Measurements from ENCODE around the gene DNAH1.

The DNAH1 gene

DNA sequence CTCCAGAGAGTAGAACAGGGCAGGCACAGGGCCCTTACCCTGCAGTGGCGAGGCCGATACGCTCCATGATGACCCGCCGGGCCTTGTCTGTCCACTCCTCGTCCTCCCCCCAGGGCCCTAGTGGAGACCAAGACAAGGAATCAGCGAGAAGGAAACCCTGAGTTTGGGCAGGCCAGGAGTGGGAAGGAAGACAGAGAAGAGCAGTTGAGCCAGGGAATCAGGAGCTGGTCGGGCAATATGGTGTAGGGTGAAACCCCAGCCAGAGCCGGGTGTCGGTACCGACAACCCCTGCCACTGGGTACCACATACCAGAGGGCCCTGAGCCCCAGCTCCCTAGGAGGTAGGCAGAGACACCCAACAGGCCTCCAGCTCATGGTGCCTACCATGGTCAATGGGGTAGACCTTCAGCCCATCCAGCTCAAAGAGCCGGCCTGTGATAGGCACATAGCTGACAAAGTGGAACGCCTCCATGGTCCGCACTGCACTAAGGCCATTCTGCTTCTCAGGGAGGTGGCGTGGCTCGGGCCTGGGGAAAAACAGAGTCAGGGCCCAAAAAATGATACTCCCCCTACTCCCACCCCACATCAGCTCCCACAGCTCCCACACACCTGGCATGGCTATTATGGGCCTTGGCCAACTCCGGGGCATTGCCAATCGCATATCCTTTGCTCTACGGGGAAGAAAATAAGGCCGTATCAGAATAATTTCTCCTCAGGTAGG lies 90.8 kb downstream of the DNAH1 start:
- no peak for DNase-seq

DNA sequence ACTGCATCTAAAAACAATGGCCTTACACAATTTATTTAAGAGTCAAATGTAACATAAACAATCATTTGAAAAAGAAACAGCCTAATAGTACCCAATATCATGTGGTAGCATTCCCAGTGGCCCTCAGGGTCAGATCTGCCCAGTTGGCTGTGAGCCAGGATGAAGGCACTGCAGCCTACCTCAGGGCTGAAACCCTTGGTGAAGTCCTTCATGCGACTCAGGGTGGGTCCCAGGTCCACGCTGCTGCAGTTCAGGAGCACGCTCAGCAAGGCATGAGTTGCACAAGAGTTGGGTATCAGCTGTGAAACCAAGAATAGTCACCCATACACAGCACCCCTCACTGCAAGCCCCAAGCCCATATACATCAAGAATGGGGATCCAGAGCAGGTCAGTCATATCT lies 91.7 kb downstream of the DNAH1 start:
- DNase-seq, result no peak

DNA sequence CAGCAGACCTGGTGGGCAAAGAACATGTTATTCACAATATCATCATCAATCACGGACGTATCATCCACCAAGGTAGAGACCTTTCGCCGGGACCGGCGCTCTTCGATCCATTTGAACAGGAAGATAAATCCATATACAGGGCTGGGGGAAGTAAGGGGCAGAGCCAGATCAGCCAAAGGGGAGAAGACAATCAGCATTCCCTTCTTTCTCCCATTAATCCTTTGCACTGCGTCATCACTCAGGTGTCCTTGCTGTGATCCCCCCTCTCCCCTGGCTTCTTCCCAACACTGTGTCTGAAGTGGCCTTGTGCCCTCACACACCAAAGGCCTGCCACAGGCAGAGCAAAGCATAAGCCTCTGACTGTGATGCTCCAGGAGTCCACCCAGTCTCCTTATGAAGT lies 92.3 kb downstream of the DNAH1 start:
- no peak for DNase-seq

DNA sequence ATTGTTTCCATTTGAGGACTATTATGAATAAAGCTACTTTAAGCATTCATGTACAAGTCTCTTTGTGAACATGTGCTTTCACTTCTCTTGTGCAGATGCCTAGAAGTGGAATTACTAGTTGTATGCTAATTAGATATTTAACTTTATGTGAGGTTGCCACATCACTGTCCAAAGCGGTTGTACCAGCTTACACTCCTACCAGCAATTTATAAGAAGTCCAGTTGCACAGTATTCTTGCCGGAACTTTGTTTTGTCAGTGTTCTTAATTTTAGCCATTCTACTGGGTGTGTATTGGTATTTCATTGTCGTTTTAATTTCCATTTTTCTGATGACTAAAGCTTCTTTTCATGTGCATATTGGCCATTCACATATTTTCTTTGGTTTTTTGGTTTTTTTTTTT lies 99.7 kb downstream of the DNAH1 start:
- no peak for DNase-seq

DNA sequence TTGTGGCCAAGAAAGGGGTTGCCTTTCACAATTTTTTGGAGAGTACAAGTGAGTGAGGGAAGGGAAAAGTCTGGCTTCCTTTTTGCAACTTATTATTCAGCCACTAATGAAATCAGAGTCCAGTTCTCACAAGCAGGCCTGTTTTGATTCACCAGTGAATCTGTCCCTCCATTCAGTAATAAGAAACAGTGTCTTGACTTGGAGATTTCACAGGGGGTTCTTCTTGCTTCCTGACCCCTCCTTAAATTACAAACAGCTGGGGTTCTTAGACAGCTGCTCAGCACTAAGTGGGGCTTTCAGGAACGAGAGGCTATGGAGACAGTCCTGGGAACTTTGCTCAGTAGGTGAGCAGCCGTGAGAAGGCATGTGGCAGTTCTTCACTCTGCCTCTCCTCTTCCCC lies 104.3 kb downstream of the DNAH1 start:
- no peak for DNase-seq

DNA sequence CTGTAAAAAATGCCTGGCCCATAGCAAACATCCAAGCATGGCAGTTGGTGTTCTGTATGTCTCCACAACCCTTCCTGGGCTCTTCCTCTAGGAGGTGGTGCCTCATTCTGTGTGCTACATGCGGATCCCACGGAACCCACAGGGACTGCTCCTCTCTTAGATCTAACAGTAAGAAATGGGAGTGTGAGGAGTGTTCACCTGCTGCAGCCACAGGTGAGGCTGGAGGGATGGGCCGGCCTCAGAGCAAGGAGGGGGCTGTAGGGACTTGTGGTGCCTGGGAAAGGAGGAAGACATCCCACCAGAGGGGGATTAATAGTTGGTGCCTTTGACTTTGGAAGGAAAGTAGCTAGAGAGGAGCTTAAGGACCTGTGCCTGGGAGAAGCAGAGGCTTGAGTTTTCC lies 106.5 kb downstream of the DNAH1 start:
- no peak for DNase-seq

DNA sequence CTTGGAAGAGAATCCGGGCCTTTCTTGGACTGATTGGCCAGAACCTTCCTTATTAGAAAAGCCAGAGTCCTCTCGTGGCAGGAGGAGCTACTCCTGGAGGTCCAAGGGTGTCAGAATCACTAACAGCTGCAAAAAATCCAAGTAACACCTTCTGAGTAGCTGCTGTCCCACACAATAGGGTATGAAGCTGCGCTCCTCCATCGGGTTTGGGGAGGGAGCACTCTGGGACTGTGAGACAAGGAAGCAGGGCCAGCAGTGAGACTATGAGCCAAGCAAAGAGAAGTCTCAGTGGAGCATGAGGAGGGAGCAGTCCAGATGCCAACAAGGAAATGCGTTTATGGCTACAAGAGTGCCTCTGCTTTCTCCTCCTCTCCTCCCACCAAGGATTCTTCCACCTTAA lies 107.1 kb downstream of the DNAH1 start:
- DNase-seq, result no peak

DNA sequence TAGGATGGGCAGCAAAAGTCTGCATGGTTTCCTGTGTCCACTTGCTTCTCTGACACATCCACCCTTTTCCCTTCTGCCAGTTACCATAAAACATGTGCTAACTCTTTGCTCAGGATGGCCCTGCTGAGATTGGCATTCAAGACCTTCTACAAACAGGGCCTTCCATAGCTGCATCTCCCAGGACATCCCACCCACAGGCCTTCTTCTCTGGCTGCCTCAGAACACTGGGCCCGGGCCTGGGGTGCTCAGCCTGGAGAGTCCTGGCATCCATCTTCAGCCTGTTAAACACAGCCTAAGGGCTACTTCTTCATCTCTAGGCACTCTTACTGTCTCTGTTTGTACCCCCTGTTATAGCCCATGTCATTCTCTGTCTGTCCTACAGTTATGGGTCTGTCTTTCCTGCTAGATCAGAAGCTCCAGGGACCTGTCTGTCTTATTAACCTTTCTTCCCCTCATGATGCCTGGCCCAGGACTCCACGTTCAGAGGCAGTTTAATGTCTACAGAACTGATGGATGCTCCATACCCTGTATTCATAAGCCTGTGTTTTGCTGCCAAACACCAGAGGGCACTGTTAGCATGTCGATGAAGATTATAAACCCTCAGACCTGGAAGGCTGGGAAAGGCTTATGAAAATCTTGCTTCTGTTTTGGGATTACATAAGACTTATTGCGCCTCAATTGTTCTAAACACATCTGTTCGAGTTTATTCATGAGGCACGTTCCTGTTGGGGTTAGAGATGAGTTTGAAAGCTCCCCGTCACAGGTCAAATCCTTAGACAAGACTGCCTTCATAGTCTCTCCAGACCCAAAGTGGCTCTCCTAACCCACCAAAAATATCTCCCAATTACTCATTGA lies 112.3 kb downstream of the DNAH1 start:
- no peak for DNase-seq

DNA sequence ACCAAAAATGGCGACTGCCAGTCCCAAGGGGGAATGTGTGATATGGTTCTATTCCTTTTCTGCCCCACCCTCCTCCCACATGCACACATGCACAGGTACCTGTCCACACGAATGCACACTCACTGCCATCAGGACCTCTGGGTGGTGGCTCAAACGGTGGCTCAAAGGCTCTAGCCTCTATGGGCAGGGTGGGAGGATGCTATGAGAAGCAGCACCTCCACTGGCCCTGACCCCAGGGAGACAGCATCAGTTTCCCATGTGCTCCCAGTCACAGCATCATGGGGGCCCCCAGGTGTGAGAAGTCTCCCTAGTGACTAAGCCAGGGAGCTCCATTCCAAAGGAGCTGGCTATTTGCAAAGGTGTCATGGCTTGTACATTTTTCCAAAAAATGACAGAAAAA lies 112.9 kb downstream of the DNAH1 start:
- DNase-seq, result no peak

DNA sequence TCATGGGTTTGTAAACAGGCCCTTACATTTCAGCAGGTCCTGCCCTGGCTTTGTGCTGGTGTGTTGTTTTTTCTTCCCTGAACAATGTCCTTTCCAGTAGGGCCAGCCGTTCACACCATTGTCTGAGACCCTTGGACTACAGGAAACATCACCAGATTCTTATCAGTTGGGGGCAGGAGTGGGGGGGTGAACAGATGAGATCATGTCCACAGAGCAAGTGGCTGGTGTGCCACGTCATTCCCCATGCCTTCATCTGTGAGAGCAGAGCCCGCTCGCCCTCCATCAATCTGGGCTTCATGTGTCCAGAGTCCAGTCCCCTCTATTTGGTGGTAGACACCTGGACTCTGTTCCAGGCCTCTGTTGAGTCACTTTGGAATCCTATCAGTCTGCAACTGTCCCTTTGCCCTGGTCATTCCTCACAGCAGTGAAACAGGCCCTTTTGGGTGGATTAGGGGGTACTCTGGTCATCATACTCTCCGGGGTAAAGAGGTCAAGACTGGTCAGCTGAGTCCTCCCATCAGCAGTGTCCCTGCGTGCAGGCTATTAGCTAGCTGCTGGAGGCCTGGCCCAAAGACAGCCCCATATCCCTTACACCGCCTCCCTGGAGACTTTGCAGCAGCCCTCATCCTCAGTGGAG lies 113.8 kb downstream of the DNAH1 start:
- no peak for DNase-seq

DNA sequence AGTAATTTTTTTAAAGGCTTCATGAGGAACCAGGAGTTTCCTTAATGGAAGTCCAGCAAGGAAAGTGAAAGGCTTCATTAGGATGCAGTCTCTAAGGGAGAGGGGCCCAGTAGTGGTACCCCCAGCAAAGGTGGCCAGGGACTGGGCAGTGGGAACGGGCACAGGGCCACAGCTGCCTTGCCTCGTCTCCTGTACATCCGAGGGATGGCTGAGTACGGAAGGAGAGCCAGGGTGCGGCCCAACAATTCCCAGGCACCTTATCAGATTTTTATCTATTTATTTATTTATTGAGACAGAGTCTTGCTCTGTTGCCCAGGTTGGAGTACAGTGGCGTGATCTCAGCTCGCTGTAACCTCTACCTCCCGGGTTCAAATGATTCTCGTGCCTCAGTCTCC lies 114.3 kb downstream of the DNAH1 start:
- no peak for DNase-seq

DNA sequence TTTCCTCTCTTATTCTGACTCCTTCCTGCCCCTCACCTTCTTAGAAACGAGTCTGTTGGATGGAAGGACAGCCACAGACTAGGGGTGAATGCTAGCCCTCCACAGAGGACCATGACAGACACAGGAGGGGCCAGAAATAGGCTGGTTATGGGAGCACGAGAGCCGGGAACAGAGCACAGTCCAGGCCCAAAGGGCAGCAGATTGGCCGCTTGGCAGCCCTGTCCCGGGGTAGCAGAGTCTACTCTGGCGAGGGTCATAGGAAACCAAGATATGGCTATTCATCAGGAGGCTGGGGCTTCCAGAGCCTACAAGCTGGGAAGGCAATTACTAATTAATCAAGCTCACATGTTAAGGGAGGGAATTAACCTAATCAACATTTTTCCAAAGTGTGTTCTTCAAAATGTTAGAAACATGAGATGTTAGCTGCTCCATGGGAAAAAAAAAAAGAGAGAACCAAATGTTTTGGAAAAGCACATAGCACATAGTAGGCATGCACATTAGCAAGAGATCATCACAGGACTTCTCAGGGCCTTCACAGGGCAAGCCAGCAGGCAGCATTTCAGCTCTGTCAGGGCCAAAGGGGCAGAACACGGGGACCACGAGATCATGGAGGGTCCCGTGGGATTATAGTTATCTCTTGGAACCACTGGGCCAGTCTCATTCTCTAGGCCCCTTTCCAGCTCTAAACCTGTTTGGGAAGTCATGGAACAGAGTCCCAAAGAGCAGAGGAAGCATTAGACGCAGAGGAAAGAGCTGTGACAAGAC lies 115.5 kb downstream of the DNAH1 start:
- DNase-seq, result no peak

DNA sequence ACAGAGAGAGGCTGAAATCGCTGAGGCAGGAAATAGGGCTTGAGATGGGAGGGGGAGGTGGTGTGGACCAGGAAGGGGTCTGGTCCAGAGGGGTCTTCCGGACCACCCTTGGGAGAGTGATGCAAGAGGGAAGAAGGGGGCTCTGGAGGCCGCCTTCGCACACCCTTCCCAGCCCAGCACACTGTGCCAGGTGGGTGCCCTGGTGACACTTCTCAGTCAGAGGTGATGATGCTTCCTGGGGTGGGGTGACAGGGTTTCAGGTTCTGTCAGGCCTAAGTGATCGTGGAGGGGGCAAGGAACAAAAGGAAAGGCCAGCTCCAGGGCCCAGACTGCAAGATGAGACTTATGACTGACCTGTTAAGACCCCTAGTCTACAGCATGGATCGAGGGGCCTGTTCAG lies 116.1 kb downstream of the DNAH1 start:
- DNase-seq, result no peak

DNA sequence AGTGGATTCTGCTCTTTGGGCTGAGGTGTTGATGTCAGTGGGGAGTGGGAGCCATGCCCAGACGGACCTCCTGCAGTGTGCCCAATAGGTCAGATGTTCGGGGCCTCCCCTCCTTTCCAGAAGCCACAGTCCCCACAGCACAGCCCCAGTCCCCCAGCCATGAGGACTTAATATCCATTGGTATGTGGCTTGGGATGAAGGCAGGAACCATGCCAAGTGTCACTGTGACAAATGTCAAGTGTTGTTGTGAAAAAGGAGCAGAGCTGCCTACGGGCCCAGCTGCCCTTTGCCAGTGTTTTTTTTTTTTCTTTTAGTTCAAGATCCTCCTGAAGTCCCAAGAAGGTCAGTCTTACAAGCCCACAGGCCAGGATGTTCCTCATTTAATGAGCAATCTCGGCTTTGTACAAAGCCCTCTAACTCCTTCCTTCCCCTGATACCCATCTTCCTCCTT lies 116.6 kb downstream of the DNAH1 start:
- DNase-seq, result no peak

DNA sequence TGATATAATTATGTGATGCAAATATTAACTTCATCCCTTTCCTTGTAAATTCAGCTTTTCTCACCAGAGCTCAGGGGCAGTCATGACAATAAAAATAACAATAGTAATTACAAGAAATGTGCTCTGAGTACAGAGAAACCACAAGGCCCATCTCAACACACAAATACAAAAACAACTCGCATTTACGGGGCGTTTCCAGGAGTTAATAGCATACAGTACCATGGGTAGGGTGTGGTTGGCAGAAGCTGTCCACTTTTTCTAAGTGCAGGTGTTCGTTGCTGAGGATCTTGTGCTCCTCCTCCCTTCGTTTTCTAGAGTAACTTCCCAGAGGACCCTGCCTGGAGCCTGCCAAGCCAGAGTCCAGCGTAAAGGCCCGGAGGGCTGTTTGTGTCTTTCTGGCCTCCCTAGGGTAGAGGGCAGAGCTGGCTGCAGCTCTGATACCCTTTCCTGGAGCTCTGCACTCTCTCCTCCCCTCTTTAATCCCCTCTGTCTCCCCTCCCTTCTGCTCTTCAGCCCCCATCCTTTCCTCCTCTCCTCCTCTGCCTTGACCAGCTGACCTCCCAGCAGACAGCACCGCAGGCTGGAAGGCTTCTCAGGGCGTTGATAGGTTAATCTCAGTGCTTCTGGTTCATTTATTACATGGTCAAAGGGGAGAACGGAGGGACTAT lies 117.3 kb downstream of the DNAH1 start:
- no peak for DNase-seq

DNA sequence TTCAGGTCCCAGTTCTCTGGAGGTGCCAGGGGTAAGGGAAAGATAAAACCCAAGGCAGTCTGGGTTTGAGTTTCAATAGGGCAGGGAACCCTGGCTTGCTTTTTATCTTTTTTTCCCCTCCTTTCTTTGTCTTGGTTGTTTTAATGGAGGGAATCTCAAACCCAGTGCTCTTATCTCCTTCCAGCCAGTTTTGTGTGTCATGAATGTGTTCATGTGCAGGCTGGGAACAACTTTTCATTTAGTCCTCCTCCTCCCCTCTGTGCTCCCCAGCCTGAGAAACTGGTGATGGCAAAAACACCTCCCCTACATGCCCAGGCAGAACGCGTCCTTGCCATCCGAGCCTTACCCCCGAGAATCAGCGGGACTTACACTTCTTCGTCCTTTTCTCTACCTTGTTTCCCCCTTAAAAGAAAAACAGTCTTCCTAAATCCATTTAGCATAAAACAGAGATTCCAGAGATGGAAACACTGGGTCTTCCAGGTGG lies 117.9 kb downstream of the DNAH1 start:
- DNase-seq, result no peak

DNA sequence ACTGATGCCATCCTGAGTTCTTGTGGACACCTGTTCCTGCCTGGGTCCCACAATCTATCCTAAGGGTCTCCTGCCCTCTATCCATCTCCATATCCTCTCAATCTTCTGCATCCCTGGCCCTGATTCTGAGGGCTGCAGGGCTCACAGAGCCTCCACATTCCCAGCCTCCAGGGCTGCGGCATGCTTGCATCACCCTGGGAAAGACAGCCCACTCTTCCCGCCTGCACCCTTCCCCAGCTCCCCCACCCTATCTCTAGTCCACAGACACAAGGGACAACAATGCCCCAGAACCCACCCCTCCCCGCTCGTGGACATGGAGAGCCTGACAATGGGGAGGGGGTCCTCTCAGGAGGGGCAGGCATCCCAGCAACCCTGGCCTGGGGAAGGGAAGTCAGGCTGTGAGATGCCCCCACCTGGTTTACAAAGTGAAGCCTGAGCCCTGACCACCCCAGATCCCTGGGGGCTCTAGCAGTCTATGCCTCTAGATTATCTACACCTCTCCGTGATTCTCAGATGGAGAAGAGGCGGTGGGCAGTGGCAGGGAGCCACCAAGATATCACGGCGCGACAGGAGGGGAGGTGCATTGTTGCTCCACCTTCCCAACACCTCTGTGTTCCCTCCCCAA lies 118.5 kb downstream of the DNAH1 start:
- DNase-seq, result no peak

DNA sequence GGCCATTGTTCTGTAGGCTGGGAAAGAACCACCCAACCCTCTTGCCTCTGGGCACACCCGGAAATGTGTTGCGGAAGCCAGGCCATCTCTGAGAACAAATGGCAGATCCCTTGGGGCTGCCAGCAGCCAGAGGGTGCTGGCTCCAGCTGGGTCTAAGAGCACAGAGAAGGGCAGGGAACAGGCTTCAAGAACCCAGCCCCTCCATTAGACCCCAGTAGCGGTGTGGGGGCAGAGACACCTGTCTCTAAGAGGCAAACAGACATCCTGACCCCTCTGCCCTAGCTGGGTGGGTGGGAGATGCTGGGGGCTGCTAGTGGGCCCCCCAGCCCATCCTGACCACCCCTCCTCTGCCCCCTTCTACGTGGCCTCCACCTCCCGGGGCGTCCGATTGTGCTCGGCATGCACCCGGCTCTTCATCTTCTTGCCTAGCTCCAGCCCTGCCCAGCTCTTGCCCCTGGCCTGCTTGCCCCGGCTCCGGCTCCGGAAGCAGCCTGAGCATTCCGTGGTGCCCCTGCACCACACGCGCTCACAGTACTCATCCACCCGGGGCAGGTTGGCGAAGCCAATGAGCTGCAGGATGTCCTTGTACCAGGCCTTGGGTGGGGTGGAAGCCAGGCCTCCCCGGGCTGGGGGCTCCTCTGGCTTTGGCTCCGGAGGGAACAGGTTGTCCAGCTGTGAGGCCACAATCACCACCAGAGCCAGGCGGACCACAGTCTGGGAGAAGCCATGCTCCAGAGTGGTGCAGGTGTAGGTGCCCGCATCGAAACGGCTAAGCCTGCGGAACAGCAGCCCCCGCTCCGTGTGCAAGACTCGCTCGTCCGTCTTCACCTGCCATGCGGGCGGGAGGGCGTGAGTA lies 119.4 kb downstream of the DNAH1 start:
- no peak for DNase-seq

DNA sequence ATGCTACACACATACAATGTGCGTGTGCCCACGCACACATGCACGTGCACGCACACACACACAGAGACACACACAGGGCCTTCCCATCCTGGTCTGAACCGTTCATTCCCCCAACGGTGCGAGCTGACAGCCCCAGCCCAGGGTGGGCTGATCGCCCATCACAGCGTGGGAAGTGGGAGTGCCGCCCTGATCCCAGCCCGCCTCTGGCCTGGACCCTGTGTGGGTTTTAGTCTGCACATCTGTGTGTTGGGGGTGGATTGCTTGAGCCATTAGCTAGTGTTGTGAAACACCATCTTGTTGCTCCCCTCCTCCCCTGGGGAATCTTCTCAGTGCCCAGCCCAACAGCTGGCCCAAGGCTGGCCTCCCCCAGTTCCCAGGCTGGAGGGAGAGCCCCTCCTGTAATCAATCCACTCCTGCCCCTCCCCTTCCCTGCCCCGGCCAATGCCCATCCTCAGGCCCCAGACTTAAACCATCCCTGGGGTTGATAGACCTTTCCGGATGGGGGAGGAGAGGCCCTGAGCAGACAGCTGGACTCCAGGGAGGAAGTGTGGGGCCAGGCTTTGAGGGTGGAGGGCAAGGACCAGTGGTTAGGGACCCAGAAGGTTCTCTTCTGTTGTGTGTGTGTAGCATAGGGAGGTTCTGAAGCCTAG lies 120.5 kb downstream of the DNAH1 start:
- no peak for DNase-seq

DNA sequence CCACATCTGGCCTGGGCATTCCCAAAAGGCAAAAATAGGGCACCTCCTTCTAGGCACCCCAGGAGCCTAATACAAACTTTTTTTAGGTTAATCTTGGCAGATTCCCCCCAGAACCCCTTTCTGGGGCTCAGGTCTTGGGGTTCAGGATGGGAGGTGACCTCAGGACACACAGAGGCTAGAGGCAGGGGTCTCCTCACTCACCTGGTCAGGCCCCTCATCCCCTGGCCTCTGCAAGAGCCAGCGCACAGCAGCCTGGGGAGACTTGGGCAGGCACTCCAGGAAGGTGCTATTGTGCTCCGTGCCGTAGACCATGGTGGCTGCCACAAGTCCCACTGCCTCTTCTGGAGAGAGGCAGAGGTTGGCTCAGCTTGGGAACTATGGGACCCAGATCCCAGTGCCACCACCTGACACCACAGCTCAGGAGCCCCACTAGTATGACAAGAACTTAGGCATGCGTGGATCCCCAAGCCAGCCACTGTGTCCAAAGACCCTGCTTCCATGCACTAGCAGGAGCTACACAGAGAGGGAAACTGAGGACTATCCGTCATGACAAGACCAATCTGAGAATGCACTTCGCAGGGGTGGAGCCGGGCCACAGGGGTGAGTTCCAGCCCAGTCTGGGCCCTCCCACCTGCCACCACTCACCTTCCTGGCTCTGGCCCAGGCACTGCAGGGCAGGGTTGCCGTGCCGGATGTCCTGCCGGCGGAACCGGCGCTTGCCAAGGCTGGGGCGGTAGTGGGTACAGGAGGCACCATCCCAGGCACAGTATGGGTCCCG lies 121.4 kb downstream of the DNAH1 start:
- DNase-seq, result no peak
